ENCODE data around the gene TOP3A. TPM values are rescaled to one million over a fixed set of nuclear protein-coding genes. Genes with fewer than 3 reads are reported as not detected.
A peak's percentile ranks its signal among the peaks of the same experiment; 100 is the strongest.

The TOP3A gene
- total RNA-seq, 2 experiments from 2014 or later, result 21.5 to 24.8 TPM

DNA sequence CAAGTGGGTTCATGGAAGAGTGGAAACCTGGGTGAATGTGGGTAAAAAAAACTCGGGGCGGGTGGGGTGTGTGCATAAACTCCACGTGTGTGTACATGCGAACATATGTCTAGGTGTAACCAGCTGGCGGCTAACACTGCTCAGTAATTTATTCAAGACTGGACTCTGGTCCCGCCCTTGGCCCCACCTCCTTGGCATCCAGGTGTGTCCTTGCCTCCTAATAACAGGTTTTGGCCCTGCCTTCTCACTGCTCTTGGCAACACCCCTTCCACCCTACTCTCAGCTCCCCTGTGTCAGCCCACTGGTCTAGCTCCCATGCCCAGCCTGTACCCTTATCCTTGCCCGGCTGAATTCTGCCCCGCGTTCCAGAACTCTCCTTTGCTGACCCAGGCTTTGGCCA lies 64.5 kb downstream of the TOP3A start:
- Mint-ChIP-seq H3K4me3 (no peak overlapping the region), H3K36me3 (ENCODE audit: low read depth) (peaks cover 81% of the 10 kb centered on the region), H3K9me3 (no peaks in the 10 kb centered on the region), H3K27ac (peak overlapping the region; percentile 30), H3K27me3 (no peaks in the 10 kb centered on the region), H3K4me1 (ENCODE audit: low read depth) (peaks cover 5% of the 10 kb centered on the region)
- POLR2A ChIA-PET, result no interaction called here
- H3K36me3 ChIP-seq (ENCODE audit: insufficient read depth, low read length), result peaks cover 93% of the 10 kb centered on the region
- intact Hi-C loops (cut with DNase I, micrococcal nuclease), result no loop called here
- CTCF ChIA-PET, result no interaction called here
- TF ChIP-seq, protein P1, sequence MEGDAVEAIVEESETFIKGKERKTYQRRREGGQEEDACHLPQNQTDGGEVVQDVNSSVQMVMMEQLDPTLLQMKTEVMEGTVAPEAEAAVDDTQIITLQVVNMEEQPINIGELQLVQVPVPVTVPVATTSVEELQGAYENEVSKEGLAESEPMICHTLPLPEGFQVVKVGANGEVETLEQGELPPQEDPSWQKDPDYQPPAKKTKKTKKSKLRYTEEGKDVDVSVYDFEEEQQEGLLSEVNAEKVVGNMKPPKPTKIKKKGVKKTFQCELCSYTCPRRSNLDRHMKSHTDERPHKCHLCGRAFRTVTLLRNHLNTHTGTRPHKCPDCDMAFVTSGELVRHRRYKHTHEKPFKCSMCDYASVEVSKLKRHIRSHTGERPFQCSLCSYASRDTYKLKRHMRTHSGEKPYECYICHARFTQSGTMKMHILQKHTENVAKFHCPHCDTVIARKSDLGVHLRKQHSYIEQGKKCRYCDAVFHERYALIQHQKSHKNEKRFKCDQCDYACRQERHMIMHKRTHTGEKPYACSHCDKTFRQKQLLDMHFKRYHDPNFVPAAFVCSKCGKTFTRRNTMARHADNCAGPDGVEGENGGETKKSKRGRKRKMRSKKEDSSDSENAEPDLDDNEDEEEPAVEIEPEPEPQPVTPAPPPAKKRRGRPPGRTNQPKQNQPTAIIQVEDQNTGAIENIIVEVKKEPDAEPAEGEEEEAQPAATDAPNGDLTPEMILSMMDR (IDR thresholded peaks at IDR 0.05), result no peak
- ATAC-seq (ENCODE audit: poor library complexity) (no peak), DNase-seq (no peak)
- H3K4me3 ChIP-seq (ENCODE audit: low read length), result no peak overlapping the region
- H3K9me3 ChIP-seq (ENCODE audit: control insufficient read depth in 1 of 2, insufficient read depth in 1 of 2, low read length in 2 of 2), result no peaks in the 10 kb centered on the region
- no peaks in the 10 kb centered on the region for H3K4me1 ChIP-seq (ENCODE audit: insufficient read depth, low read length)
- no peak overlapping the region for H3K27ac ChIP-seq (ENCODE audit: low read depth in 1 of 2, low read length in 2 of 2)
- H3K27me3 ChIP-seq (ENCODE audit: control insufficient read depth in 1 of 2, insufficient read depth in 2 of 2, low read length in 2 of 2), result no peaks in the 10 kb centered on the region

DNA sequence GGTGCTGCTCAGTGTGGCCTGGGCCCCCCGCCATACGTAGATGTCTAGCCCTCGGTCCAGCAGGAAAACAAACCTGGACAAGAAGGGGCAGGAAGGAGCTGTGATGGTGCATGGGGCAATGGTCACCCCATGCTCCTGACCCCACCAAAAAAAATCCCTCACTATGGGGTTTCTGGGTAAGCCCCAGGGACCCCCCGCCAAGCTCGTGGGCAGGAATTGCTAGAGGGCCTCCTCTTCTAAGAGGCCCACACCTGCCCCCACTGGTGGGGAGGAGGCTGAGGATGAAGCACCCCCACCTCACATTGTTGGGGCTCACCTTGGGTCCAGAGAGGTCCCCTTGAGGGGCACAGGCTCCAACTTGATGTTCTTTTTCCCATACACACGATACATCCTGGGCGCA lies 66.0 kb downstream of the TOP3A start:
- no peak overlapping the region for H3K4me3 Mint-ChIP-seq
- Histone ChIP-seq H3K4me1 (ENCODE audit: insufficient read depth, low read length) (no peaks in the 10 kb centered on the region), H3K36me3 (ENCODE audit: insufficient read depth, low read length) (peaks cover 87% of the 10 kb centered on the region), H3K9me3 (ENCODE audit: control insufficient read depth in 1 of 2, insufficient read depth in 1 of 2, low read length in 2 of 2) (no peaks in the 10 kb centered on the region), H3K27ac (ENCODE audit: low read depth in 1 of 2, low read length in 2 of 2) (no peak overlapping the region), H3K27me3 (ENCODE audit: control insufficient read depth in 1 of 2, insufficient read depth in 2 of 2, low read length in 2 of 2) (no peaks in the 10 kb centered on the region), H3K4me3 (ENCODE audit: low read length) (no peak overlapping the region)
- no peaks in the 10 kb centered on the region for H3K27me3 Mint-ChIP-seq
- H3K9me3 Mint-ChIP-seq, result no peaks in the 10 kb centered on the region
- H3K4me1 Mint-ChIP-seq (ENCODE audit: low read depth), result peaks cover 5% of the 10 kb centered on the region
- ChIA-PET POLR2A (interaction anchor here (1.0 kb wide), 1 partner anchor 66 kb away, joined by 3 read pairs; the partner anchor contains the start of gene TOP3A), CTCF (no interaction called here)
- DNase-seq (no peak), ATAC-seq (ENCODE audit: poor library complexity) (no peak)
- H3K27ac Mint-ChIP-seq, result no peak overlapping the region
- TF ChIP-seq, protein P1 (IDR thresholded peaks at IDR 0.05), result no peak
- H3K36me3 Mint-ChIP-seq (ENCODE audit: low read depth), result peaks cover 79% of the 10 kb centered on the region
- intact Hi-C loops (cut with DNase I, micrococcal nuclease), result loop anchor here (5.0 to 10.0 kb wide), 3 partner anchors 73 to 316 kb away; no protein-coding TSS in a partner anchor

DNA sequence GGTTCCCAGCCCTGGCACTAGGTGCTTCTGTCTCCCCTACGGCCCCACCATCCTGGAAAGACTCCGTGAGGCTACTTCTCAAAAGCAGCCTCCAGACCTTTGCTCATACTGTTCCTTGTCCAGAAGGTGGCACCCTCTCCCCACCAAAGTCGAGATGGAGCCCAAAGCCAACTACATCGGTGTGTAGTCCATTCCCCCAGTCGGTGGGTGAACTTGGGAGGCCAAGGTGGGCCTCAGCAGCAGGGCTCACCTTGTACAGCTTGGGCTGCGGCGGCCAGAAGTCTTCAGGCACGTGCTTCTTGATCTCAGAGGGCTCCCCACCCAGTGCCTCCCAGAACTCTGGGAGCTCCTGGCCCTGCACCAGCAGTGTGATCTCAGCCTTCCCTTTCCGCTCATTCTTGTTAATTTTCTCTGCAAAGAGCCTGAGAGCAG lies 66.5 kb downstream of the TOP3A start:
- Mint-ChIP-seq H3K4me1 (ENCODE audit: low read depth) (peaks cover 5% of the 10 kb centered on the region), H3K27me3 (no peaks in the 10 kb centered on the region), H3K27ac (peak overlapping the region; percentile 25), H3K36me3 (ENCODE audit: low read depth) (peaks cover 74% of the 10 kb centered on the region), H3K9me3 (no peaks in the 10 kb centered on the region), H3K4me3 (no peak overlapping the region)
- intact Hi-C loops (cut with DNase I, micrococcal nuclease), result loop anchor here (5.0 to 10.0 kb wide), 3 partner anchors 74 to 316 kb away; no protein-coding TSS in a partner anchor
- CTCF ChIA-PET, result no interaction called here
- Histone ChIP-seq H3K9me3 (ENCODE audit: control insufficient read depth in 1 of 2, insufficient read depth in 1 of 2, low read length in 2 of 2) (no peaks in the 10 kb centered on the region), H3K27me3 (ENCODE audit: control insufficient read depth in 1 of 2, insufficient read depth in 2 of 2, low read length in 2 of 2) (no peaks in the 10 kb centered on the region), H3K4me3 (ENCODE audit: low read length) (no peak overlapping the region), H3K4me1 (ENCODE audit: insufficient read depth, low read length) (no peaks in the 10 kb centered on the region), H3K27ac (ENCODE audit: low read depth in 1 of 2, low read length in 2 of 2) (no peak overlapping the region), H3K36me3 (ENCODE audit: insufficient read depth, low read length) (peaks cover 83% of the 10 kb centered on the region)
- POLR2A ChIA-PET, result interaction anchor here (1.0 kb wide), 1 partner anchor 66 kb away, joined by 3 read pairs; the partner anchor contains the start of gene TOP3A
- TF ChIP-seq, protein P1 (IDR thresholded peaks at IDR 0.05), result peak; percentile 69
- peak; percentile 44 to 81 (median 60) for DNase-seq
- ATAC-seq (ENCODE audit: poor library complexity), result peak; percentile 82
